NCI-H2107 treated with DMSO at 0.1 percent for 48 hours (cell line): Measurements from ENCODE around the gene LDLR.
"Not testable (repeated sequence)": the region's sequence is repeated elsewhere in the genome, so short reads cannot be mapped to it uniquely, and the experiment has no call there.

Experiments
- DNase-seq: peaks from one replicate; lab custom pipeline; 2025; ENCODE audit not compliant: unreplicated experiment; lab: John Stamatoyannopoulos, UW

Gene LDLR

GRCh38 chr19:11070123-11070522 lies 19.1 kb upstream of the LDLR start:
- DNase-seq = no peak

DNA sequence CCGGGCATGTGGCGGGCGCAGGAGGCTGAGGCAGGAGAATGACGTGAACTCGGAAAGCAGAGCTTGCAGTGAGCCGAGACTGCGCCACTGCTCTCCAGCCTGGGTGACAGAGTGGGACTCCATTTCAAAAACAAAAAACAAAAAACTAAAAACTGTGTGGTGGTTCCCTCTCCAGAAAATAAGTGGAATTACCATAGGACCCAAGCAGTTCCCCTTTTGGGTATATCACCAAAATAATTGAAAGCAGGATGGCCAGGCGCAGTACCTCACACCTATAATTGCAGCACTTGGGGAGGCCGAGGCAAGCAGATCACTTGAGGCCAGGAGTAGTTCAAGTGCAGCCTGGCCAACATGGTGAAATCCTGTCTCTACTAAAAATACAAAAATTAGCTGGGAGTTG lies 15.7 kb upstream of the LDLR start:
- no peak for DNase-seq

- DNase-seq = not testable (repeated sequence)
Measured at GRCh38 chr19:11076792-11077191, 12.5 kb upstream of the LDLR start.

DNA sequence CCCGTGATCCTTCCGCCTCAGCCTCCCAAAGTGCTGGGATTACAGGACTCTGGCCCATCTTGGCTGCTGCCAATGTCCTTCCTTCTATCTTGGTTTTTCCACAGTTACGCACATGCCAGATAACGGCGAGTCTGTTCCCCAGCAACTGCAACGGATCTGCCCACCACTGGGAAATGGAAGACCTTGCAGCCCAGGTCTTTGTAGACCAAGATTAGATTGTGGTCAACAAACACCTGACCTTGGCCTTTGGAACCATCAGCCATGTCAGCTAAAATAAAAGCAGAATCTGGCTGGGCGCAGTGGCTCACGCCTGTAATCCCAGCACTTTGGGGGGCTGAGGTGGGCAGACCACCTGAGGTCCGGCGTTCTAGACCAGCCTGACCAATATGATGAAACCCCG lies 10.4 kb upstream of the LDLR start:
- no peak for DNase-seq

- no peak for DNase-seq
Measured at GRCh38 chr19:11079999-11080398, 9.3 kb upstream of the LDLR start.

DNA sequence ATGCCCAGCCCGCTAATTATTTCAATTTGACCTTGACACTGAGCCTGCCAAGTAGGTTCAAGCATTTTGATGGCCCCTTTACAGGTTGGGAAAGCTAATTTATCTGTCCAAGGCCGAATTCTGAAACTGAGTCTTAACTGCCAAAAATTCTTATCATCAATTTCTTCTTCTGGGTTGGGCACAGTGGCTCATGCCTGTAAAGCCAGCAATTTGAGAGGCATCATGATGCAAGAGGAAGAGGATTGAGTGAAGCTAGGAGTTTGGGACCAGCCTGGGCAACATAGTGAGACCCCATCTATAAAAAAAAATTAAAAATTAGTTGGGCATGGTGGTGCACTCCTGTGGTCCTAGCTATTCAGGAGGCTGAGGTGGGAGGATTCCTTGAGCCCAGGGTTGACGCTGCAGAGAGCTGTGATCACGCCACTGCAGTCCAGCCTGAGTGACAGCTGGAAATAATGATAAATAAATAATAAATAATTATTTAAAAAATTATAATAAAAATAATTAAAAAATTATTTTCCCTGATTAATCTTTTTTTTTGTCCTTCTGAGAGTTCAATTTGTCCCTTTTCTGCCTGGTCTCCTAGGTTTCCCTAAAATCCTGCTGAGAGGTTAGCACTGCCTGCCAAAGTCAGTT lies 1.3 kb upstream of the LDLR start:
- DNase-seq = no peak

DNA sequence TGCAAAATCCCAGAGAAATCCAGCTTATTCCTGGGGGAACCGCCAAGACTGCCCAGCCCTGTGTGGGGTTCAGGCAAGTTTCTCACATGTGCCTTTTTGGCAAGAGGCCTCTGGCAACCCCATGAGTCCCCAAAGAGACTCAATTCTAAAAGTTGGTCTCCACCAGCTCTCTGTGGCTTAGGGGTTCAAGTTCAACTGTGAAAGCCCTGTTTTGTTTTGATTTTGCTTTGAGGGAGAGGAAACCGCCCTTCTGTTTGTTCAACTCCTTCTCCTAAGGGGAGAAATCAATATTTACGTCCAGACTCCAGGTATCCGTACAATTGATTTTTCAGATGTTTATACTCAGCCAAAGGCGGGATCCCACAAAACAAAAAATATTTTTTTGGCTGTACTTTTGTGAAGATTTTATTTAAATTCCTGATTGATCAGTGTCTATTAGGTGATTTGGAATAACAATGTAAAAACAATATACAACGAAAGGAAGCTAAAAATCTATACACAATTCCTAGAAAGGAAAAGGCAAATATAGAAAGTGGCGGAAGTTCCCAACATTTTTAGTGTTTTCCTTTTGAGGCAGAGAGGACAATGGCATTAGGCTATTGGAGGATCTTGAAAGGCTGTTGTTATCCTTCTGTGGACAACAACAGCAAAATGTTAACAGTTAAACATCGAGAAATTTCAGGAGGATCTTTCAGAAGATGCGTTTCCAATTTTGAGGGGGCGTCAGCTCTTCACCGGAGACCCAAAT lies 583 bp upstream of the LDLR start:
- peak; percentile 47 for DNase-seq

DNA sequence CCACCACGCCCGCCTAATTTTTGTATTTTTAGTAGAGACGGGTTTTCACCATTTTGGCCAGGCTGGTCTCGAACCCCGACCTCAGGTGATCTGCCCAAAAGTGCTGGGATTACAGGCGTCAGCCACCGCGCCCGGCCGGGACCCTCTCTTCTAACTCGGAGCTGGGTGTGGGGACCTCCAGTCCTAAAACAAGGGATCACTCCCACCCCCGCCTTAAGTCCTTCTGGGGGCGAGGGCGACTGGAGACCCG lies 676 bp downstream of the LDLR start:
- not testable (repeated sequence) for DNase-seq

DNA sequence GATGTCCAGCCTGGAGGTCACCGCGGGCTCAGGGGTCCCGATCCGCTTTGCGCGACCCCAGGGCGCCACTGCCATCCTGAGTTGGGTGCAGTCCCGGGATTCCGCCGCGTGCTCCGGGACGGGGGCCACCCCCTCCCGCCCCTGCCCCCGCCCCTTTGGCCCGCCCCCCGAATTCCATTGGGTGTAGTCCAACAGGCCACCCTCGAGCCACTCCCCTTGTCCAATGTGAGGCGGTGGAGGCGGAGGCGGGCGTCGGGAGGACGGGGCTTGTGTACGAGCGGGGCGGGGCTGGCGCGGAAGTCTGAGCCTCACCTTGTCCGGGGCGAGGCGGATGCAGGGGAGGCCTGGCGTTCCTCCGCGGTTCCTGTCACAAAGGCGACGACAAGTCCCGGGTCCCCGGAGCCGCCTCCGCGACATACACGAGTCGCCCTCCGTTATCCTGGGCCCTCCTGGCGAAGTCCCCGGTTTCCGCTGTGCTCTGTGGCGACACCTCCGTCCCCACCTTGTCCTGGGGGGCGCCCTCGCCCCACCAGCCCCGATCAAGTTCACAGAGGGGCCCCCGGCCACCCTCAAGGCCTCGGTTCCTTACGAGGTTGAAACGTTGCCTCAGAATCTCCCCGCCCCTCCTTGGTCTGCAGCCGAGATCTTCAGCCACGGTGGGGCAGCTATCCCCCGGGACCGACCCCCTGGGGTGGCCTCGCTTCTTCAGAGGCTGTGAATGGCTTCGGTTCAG lies 1.2 kb downstream of the LDLR start:
- peak; percentile 89 for DNase-seq

DNA sequence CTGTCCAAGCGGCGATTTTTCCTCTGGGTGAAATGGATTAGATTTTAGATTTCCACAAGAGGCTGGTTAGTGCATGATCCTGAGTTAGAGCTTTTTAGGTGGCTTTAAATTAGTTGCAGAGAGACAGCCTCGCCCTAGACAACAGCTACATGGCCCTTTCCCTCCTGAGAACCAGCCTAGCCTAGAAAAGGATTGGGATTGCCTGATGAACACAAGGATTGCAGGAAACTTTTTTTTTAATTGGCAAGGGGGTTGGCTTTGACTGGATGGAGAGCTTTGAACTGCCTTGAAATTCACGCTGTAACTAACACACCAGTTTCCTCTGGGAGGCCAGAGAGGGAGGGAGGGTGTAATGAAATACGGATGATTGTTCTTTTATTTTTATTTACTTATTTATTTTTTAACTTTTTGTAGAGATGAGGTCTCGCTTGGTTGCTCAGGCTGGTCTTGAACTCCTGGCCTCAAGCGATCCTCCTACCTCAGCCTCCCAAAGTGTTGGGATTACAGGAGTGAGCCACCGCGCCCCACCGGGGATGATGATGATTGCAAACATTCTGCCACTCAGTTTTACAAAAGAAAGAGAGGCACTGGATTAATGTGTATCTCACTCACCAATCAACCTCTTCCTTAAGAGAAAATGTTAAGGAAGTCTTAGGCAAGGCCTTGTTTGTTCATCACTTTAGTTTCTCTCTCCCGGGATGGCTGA lies 1.9 kb downstream of the LDLR start:
- no peak for DNase-seq

GRCh38 chr19:11091703-11092153 lies 2.5 kb downstream of the LDLR start:
- no peak for DNase-seq

DNA sequence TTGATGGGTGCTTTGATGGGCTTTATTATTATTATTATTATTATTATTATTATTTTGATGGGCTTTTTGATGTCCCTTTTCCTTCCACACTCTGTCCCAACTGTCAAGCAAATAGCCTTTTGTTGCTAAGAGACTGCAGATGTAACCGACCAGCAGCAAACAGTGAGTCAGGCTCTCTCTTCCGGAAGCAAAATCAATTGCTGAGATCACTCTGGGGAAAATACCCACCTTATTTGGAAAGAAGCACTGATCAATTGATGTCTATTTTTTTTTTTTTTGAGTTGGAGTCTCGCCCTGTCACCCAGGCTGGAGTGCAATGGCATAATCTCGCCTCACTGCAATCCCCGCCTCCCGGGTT lies 2.9 kb downstream of the LDLR start:
- DNase-seq = no peak

DNA sequence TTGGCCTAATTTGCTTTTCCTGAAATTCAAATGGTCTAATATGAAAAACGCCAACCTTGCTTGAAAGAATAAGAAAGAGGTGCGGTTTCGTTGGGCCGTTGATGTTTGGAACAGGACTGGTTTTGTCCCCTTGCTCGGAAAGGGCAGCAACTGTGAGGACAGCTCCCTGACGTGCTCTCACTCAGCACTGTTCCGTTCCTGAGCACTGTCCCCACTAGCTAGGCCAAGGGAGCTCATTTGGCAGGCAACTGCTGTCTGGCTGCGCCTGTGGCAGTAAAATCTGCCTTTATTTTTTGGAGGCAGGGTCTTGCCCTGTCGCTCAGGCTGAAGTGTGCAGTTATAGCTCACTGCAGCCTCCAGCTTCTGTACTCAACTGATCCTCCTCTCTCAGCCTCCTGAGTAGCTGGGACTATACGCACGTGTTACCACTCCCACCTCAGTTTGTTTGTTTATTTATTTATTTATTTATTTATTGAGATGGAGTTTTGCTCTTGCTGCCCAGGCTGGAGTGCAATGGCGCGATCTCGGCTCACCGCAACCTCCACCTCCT lies 4.5 kb downstream of the LDLR start:
- no peak for DNase-seq

DNA sequence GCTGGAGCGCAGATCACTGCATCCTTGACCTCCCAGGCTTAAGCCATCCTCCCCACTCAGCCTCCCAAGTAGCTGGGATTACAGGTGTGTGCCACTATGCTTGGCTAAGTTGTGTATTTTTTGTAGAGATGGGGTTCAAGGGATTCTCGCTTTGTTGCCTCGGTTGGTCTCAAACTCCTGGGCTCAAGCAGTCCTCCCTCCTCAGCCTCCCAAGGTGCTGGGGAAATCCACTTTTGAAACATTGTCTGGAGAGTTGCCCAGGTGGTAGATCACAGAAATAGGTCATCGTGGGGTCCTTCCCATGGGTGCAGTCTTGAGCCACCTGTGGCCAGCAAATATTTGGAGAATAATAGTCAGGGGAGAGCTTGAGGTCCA lies 5.2 kb downstream of the LDLR start:
- DNase-seq = no peak

DNA sequence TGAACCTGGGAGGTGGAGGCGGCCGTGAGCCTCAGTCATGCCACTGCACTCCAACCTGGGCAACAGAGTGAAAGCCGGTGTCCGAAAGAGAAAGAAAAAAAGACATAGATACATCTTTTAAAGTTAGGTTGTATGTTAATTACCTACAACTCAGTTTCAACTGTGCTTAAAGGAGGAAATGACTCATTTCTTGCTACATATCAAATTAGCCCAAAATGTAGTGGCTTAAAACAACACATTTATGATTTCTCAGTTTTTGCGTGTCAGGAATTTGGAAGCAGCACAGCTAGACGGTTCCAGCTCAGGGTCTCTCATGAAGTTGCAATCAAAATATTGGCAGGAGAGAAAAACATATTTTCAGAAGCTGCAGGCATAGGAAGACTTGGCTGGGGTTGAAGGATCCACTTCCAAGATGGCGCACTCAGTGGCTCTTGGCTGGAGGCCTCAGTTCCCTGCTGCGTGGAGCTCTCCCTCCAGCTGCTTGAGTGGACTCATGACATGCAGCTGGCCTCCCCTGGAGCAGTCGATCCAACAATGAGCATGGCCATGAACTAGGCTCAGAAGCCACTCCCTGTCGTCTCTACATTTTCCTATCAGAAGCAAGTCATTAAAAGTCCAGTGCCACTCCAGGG lies 7.1 kb downstream of the LDLR start:
- no peak for DNase-seq

GRCh38 chr19:11097367-11097766 lies 8.1 kb downstream of the LDLR start:
- not testable (repeated sequence) for DNase-seq

DNA sequence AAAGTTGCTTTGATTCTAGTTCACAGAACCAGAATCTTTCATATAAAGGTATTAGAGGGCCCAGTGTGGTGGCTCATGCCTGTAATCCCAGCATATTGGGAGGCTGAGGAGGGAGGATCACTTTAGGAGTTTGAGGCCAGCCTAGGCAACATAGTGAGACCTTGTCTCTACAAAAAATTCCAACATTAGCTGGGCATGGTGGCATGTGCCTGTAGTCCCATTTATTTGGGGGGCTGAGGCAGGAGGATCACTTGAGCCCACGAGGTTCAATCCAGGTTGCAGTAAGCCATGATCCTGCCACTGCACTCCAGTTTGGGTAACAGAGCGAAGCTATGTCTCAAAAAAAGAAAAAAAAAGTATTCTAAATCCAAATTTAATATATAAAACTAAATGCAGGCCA lies 9.1 kb downstream of the LDLR start:
- no peak for DNase-seq

GRCh38 chr19:11098861-11099260 lies 9.6 kb downstream of the LDLR start:
- DNase-seq = no peak

DNA sequence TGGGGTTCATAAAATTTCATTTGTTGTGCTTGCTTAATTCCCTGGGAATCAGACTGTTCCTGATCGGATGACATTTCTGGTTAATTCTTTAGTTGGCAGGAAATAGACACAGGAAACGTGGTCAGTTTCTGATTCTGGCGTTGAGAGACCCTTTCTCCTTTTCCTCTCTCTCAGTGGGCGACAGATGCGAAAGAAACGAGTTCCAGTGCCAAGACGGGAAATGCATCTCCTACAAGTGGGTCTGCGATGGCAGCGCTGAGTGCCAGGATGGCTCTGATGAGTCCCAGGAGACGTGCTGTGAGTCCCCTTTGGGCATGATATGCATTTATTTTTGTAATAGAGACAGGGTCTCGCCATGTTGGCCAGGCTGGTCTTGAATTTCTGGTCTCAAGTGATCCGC lies 10.8 kb downstream of the LDLR start:
- no peak for DNase-seq

DNA sequence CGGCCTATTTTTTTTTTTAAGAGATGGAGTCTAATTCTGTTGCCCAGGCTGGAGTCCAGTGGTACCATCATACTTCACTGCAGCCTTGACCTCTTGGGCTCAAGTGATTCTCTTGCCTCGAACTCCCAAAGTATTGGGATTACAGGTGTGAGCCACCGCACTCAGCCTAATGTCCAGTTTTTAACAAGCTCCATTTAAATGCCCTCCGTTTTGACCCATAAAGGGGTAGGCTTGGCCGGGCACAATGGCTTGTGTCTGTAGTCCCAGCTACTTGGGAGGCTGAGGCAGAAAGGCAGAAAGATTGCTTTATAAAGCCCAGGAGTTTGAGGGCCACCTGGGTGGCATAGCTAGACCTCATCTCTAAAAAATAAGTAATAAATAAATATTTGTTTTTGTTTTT lies 11.8 kb downstream of the LDLR start:
- no peak for DNase-seq

GRCh38 chr19:11102944-11103343 lies 13.7 kb downstream of the LDLR start:
- DNase-seq = no peak
